Activated CD8-positive, alpha-beta T cell treated with anti-CD3 and anti-CD28 coated beads for 36 hours (primary cell): ENCODE data around the gene ADARB1. TPM values are rescaled to one million over a fixed set of nuclear protein-coding genes. Genes with fewer than 3 reads are reported as not detected.
A peak's percentile ranks its signal among the peaks of the same experiment; 100 is the strongest.

Experiments used
- ATAC-seq: fragments of 200-7000 bp; cut with Tn5 transposase; one replicate; pipeline ENCODE4 v1.10.0; 2021; ENCODE audit warnings: mild to moderate bottlenecking, moderate library complexity
- CTCF ChIA-PET: fragments of 350-600 bp; sonication (Branson Sonifier 250); formaldehyde crosslinking; loops from one replicate; lab custom pipeline; 2021; ENCODE audit warnings: antibody characterized with exemption; lab: Charles Lee
- POLR2A ChIA-PET: fragments of 350-600 bp; sonication (Branson Sonifier 250); formaldehyde crosslinking; loops from one replicate; lab custom pipeline; 2021; ENCODE audit warnings: antibody characterized with exemption; lab: Charles Lee
- DNase-seq: peaks from one replicate; pipeline ENCODE4 v3.0.0-alpha.2; 2020
- H3K27ac Mint-ChIP-seq: one replicate; pipeline ENCODE4 v1.8.0; 2021; ENCODE audit warnings: mild to moderate bottlenecking, mixed read lengths
- H3K27me3 Mint-ChIP-seq: one replicate; pipeline ENCODE4 v1.8.0; 2021; ENCODE audit warnings: mixed read lengths
- H3K36me3 Mint-ChIP-seq: one replicate; pipeline ENCODE4 v1.8.0; 2021; ENCODE audit warnings: low read depth, mixed read lengths
- H3K4me1 Mint-ChIP-seq: one replicate; pipeline ENCODE4 v1.8.0; 2021; ENCODE audit warnings: low read depth, mixed read lengths
- H3K4me3 Mint-ChIP-seq: one replicate; pipeline ENCODE4 v1.8.0; 2021; ENCODE audit warnings: mild to moderate bottlenecking, moderate library complexity, mixed read lengths
- H3K9me3 Mint-ChIP-seq: one replicate; pipeline ENCODE4 v1.8.0; 2021; ENCODE audit warnings: mixed read lengths
- intact Hi-C: fragments of 100-400 bp; cut with micrococcal nuclease; formaldehyde crosslinking; loops from one replicate; pipeline ENCODE4 v1.10.0; 2022
- total RNA-seq, 2 experiments: library from RNA; stranded (reverse); gene quantifications; one replicate each; pipeline ENCODE4 v1.2.3, GENCODE V29; 2021
- TF ChIP-seq, protein P1 (sequence below): fragments of 200-600 bp; IDR thresholded peaks from one replicate; pipeline ENCODE4 v1.8.0; 2022; ENCODE audit warnings: antibody characterized with exemption, mild to moderate bottlenecking

The ADARB1 gene
- total RNA-seq, 2 experiments from 2014 or later: 36.2 to 37.1 TPM

DNA sequence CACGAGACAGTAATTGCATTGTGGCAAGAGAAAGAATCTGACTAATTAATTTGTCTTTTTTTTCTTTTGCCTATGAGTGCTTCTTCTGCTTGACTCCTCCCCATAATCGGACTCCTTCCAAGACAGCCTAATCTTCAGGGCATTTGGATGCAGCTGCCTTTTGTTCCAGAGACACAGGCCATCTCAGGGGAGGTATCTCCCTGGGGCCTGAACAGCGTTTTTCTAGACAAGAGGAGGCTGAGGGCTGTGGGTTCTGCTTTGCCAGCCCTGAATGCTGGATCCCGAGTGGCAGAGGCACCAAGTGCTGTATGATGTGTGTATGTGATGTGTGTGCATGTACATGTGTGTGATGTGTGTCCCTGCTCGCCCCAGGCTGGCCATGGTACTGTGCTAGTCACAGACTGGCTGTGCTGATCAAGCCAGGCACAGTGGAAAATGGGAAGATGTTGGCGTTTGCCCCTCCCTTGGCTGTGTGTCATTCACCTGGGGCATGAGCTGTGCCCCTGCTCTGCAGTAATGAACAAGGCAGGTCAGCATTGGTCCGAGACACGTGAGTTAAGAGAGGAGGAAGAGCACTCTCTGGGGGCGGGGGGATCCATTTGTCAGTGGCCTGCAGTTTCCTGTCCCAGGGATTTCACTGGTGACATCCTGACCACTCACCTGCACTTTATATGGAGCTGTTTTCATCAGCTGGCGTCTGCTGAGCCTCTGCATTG, 77.2 kb downstream of the ADARB1 start:
- POLR2A ChIA-PET: interaction anchor here (0.5 to 1.5 kb wide), 2 partner anchors 10 to 31 kb away, joined by 3 read pairs; no protein-coding TSS in a partner anchor

DNA sequence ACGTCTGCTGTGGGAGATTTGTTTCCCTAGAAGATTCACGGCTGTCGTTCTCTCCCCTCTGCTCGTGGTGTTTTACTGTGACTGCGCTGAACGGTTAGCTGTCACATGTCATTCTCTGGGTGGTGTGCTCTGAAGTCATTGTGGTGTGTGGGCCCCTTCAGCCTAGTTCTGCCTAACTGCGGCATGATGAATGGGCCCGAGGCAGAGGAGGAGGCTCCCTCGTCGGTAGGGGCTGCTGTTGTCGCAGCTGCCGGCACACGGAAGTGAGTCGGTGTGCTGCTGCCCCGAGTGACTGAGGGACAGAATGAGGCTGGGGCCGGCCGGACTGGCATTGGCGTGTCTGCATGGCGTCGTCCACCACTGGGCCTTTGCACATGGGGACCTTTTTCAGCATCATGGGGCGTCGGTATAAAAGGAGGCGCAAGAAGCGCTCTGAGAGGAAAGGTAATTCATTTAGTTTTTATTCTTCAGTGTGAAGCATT, 77.9 kb downstream of the ADARB1 start:
- ChIA-PET POLR2A (interaction anchor here (0.5 kb wide), 1 partner anchor 30 kb away, joined by 3 read pairs; no protein-coding TSS in a partner anchor), CTCF (interaction anchor here (0.6 to 4.9 kb wide), 21 partner anchors 8 to 204 kb away, joined by 3 to 74 read pairs (median 3); no protein-coding TSS in a partner anchor)
- peak overlapping the region; percentile 84 for H3K27ac Mint-ChIP-seq
- peaks cover 8% of the 10 kb centered on the region for H3K36me3 Mint-ChIP-seq
- intact Hi-C loops: loop anchor here (10.0 kb wide), 1 partner anchor 282 kb away; no protein-coding TSS in a partner anchor
- TF ChIP-seq, protein P1, sequence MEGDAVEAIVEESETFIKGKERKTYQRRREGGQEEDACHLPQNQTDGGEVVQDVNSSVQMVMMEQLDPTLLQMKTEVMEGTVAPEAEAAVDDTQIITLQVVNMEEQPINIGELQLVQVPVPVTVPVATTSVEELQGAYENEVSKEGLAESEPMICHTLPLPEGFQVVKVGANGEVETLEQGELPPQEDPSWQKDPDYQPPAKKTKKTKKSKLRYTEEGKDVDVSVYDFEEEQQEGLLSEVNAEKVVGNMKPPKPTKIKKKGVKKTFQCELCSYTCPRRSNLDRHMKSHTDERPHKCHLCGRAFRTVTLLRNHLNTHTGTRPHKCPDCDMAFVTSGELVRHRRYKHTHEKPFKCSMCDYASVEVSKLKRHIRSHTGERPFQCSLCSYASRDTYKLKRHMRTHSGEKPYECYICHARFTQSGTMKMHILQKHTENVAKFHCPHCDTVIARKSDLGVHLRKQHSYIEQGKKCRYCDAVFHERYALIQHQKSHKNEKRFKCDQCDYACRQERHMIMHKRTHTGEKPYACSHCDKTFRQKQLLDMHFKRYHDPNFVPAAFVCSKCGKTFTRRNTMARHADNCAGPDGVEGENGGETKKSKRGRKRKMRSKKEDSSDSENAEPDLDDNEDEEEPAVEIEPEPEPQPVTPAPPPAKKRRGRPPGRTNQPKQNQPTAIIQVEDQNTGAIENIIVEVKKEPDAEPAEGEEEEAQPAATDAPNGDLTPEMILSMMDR: peak; percentile 56
- H3K4me1 Mint-ChIP-seq: peaks cover 35% of the 10 kb centered on the region
- DNase-seq: peak; percentile 90
- no peaks in the 10 kb centered on the region for H3K9me3 Mint-ChIP-seq
- peak overlapping the region; percentile 68 for H3K4me3 Mint-ChIP-seq
- peak; percentile 98 for ATAC-seq
- no peaks in the 10 kb centered on the region for H3K27me3 Mint-ChIP-seq

More for the DNA sequence above, 77.2 kb downstream of the ADARB1 start:
- Mint-ChIP-seq H3K4me1 (peaks cover 35% of the 10 kb centered on the region), H3K27me3 (no peaks in the 10 kb centered on the region), H3K9me3 (no peaks in the 10 kb centered on the region), H3K4me3 (peak overlapping the region; percentile 68), H3K36me3 (peaks cover 8% of the 10 kb centered on the region), H3K27ac (peak overlapping the region; percentile 84)
- intact Hi-C loops: loop anchor here (10.0 kb wide), 1 partner anchor 283 kb away; no protein-coding TSS in a partner anchor
- DNase-seq (no peak), ATAC-seq (peak; percentile 8)
- CTCF ChIA-PET: interaction anchor here (0.6 to 4.9 kb wide), 15 partner anchors 12 to 205 kb away, joined by 3 to 74 read pairs (median 3); no protein-coding TSS in a partner anchor
- TF ChIP-seq, protein P1: no peak

DNA sequence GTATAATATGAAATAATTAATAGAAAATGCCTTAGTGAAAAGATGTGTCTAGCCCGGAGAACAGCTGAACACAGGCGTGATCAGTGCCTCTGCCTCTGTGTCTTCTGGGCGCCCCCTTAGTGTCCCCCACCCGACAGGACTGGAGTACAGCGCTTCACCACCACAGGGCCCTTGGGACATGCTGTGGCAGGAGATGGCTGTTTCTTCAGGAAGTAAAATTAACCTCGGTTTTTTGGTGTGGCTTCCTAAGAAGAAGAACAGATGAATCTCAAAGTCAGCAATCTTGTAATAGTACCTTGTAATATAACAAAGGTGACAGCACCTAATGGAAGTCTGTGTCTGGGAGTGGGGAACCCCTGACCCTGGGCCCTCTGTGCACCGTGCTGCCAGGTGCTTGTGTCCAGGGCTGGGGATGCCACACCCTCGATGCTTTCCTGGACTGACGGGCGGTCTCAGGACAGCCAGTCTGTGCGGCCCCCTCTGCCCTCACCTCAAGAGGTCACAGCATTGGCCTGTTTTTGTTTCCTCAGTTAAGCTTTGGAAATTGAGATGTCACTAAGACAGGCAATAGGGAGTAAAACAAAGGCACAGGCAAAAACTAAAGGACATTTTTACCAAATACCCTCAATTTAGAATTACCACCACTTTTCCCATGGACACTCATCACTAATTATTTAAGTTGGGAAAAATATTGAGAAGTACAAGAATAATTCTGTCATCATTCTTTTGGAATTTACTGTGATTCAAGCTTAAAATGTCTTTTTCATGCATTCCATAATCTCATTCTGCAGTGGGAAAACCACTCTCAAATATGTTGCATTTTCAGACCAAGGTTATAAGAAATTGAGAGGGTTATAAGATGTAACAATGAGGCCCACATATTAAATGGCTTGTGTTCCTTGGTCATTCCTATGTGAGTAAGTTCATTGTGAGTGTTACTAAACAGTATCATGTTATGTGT, 79.3 kb downstream of the ADARB1 start:
- Mint-ChIP-seq H3K27ac (no peak overlapping the region), H3K36me3 (peaks cover 7% of the 10 kb centered on the region), H3K9me3 (no peaks in the 10 kb centered on the region), H3K4me3 (no peak overlapping the region), H3K27me3 (no peaks in the 10 kb centered on the region), H3K4me1 (peaks cover 35% of the 10 kb centered on the region)
- ATAC-seq: no peak
- POLR2A ChIA-PET: interaction anchor here (0.6 to 1.3 kb wide), 2 partner anchors 44 to 734 kb away, joined by 3 to 4 read pairs; no protein-coding TSS in a partner anchor
- CTCF ChIA-PET: interaction anchor here (0.7 to 4.9 kb wide), 12 partner anchors 8 to 203 kb away, joined by 3 to 74 read pairs (median 4); no protein-coding TSS in a partner anchor
- TF ChIP-seq, protein P1: no peak
- intact Hi-C loops: loop anchor here (10.0 kb wide), 1 partner anchor 281 kb away; no protein-coding TSS in a partner anchor
- DNase-seq: no peak

DNA sequence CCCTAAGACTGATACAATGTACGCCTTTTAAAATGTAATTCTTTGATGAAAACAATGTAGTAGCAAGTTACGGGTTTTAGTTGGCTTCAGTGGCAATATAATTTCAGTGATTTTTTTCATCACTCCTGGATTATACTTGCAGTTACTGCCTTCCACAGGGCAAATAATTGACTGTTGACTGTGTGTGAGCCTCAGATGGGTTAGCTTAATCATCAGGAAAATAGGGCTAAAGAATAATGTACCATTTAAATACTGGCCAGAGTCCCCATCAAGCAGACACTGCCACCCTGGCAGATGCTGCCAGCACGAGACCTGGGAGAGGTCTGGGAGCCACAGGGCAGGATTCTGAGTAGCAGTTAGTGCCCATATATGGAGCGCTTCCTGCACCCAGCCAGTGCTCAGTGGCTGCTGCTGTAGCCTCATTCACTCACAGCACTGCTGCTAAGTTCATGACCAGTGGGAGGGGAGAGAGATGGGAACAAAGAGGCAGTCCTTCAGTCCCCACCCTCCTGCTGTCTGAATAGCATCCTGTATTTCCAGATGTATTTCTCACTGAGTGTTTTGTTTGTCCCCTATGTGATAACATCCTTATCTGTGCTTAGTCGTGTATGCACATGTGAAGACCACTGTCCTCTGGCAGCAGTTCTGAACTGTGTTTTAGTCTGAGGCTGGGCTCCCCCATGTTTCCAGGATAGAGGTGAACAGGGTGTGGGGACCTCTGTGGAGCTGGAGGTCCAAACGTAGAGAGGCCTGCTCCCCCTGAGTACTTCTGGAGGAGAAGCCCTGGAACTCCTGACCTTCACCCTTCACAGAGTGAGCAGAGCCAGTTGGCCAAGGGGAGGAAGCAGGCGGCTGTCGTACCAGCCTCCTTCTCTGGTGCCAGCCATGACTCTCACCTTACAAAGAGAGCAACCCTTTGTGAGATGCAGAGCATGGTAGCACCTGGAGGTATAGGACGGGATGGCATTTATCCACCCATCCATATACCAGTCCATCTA, 80.4 kb downstream of the ADARB1 start:
- Mint-ChIP-seq H3K27ac (no peak overlapping the region), H3K4me3 (no peak overlapping the region), H3K4me1 (peaks cover 35% of the 10 kb centered on the region), H3K27me3 (no peaks in the 10 kb centered on the region), H3K36me3 (peaks cover 6% of the 10 kb centered on the region), H3K9me3 (no peaks in the 10 kb centered on the region)
- TF ChIP-seq, protein P1: no peak
- CTCF ChIA-PET: interaction anchor here (3.0 to 4.9 kb wide), 2 partner anchors 12 to 15 kb away, joined by 19 to 74 read pairs; no protein-coding TSS in a partner anchor
- ATAC-seq: peak; percentile 41
- POLR2A ChIA-PET: no interaction called here
- intact Hi-C loops: loop anchor here (10.0 kb wide), 1 partner anchor 280 kb away; no protein-coding TSS in a partner anchor
- DNase-seq: peak; percentile 22
